HAP-1 (cell line): Measurements from ENCODE around the gene PDPK1.

ENCODE experiments used
- DNase-seq, 2 experiments: peaks; one replicate each; pipeline ENCODE4 v3.0.0-alpha.2; 2016 to 2020; ENCODE audit warnings: low spot score in 2 of 2
- H3K27me3 ChIP-seq: fragments of 250-450 bp; sonication (Bioruptor Pico); 2 replicates; pipeline ENCODE4 v1.5.1; 2020; ENCODE audit warnings: low read depth, mild to moderate bottlenecking, moderate library complexity
- H3K36me3 ChIP-seq: fragments of 250-450 bp; sonication (Bioruptor Pico); replicated peaks from 2 replicates; pipeline ENCODE4 v1.5.1; 2020; ENCODE audit warnings: mild to moderate bottlenecking
- H3K4me1 ChIP-seq: fragments of 250-450 bp; sonication (Bioruptor Pico); 2 replicates; pipeline ENCODE4 v1.5.1; 2020; ENCODE audit warnings: mild to moderate bottlenecking
- H3K4me3 ChIP-seq: fragments of 250-450 bp; sonication (Bioruptor Pico); 2 replicates; pipeline ENCODE4 v1.5.1; 2020; ENCODE audit warnings: mild to moderate bottlenecking, moderate library complexity
- H3K9me3 ChIP-seq: fragments of 250-450 bp; sonication (Bioruptor Pico); 2 replicates; pipeline ENCODE4 v1.5.1; 2020; ENCODE audit warnings: mild to moderate bottlenecking, moderate library complexity
- in situ Hi-C: fragments of 300-500 bp; cut with MboI; formaldehyde crosslinking; loops from 3 replicates; pipeline ENCODE4 v1.14.3; 2020; ENCODE audit warnings: low sequenced_read_pairs, inconsistent platforms, mixed read lengths

PDPK1 gene

GRCh38 chr16:2512735-2513404, 25.0 kb upstream of the PDPK1 start:
- H3K9me3 ChIP-seq = no peaks in the 10 kb centered on the region
- in situ Hi-C loops = loop anchor here (25.0 kb wide), 1 partner anchor 526 kb away; the partner anchor contains the start of genes GFER, NOXO1 and SYNGR3
- peak overlapping the region; percentile 89 for H3K4me3 ChIP-seq
- DNase-seq = no peak
- H3K4me1 ChIP-seq = peaks cover 5% of the 10 kb centered on the region
- no peaks in the 10 kb centered on the region; the same call in 1 of the 2 replicates for H3K36me3 ChIP-seq
- no peaks in the 10 kb centered on the region for H3K27me3 ChIP-seq

GRCh38 chr16:2513405-2514332, 24.2 kb upstream of the PDPK1 start, which contains the start of gene ATP6V0C:
ATP6V0C (plus strand) TSS chr16:2513952; CDS start chr16:2514104, 152 bp downstream.
- in situ Hi-C loops = loop anchor here (25.0 kb wide), 1 partner anchor 526 kb away; the partner anchor contains the start of genes GFER, NOXO1 and SYNGR3
- Histone ChIP-seq H3K4me1 (peaks cover 5% of the 10 kb centered on the region), H3K4me3 (peak within 1 kb of the TSS; percentile 89), H3K36me3 (no peaks in the 10 kb centered on the region; the same call in 1 of the 2 replicates), H3K9me3 (no peaks in the 10 kb centered on the region), H3K27me3 (no peaks in the 10 kb centered on the region)
- peak; percentile 81 to 95 for DNase-seq

GRCh38 chr16:2514333-2515179, 23.3 kb upstream of the PDPK1 start:
- peak overlapping the region; percentile 89 for H3K4me3 ChIP-seq
- in situ Hi-C loops = loop anchor here (25.0 kb wide), 1 partner anchor 527 kb away; the partner anchor contains the start of genes GFER, NOXO1 and SYNGR3
- H3K4me1 ChIP-seq = peaks cover 5% of the 10 kb centered on the region
- H3K27me3 ChIP-seq = no peaks in the 10 kb centered on the region
- no peak for DNase-seq
- H3K9me3 ChIP-seq = no peaks in the 10 kb centered on the region
- H3K36me3 ChIP-seq = peaks cover 6% of the 10 kb centered on the region

- no peak for DNase-seq
- peaks cover 5% of the 10 kb centered on the region for H3K4me1 ChIP-seq
- in situ Hi-C loops = loop anchor here (25.0 kb wide), 1 partner anchor 528 kb away; the partner anchor contains the start of genes GFER, NOXO1 and SYNGR3
These were observed 22.5 kb upstream of the PDPK1 start for GRCh38 chr16:2515180-2515851.

GRCh38 chr16:2516391-2517240, 21.2 kb upstream of the PDPK1 start:
- no peaks in the 10 kb centered on the region for H3K27me3 ChIP-seq

More at GRCh38 chr16:2515180-2515851, 22.5 kb upstream of the PDPK1 start:
- Histone ChIP-seq H3K36me3 (peaks cover 6% of the 10 kb centered on the region), H3K9me3 (no peaks in the 10 kb centered on the region), H3K4me3 (peak overlapping the region; percentile 89), H3K27me3 (no peaks in the 10 kb centered on the region)

GRCh38 chr16:2517954-2518605, 19.7 kb upstream of the PDPK1 start:
- in situ Hi-C loops = loop anchor here (25.0 kb wide), 1 partner anchor 531 kb away; the partner anchor contains the start of genes GFER, NOXO1 and SYNGR3
- no peak for DNase-seq
- no peak overlapping the region for H3K4me3 ChIP-seq
- no peaks in the 10 kb centered on the region for H3K27me3 ChIP-seq
- H3K9me3 ChIP-seq = no peaks in the 10 kb centered on the region
- H3K36me3 ChIP-seq = peaks cover 12% of the 10 kb centered on the region
- H3K4me1 ChIP-seq = peaks cover 2% of the 10 kb centered on the region

More at GRCh38 chr16:2516391-2517240, 21.2 kb upstream of the PDPK1 start:
- Histone ChIP-seq H3K36me3 (peaks cover 11% of the 10 kb centered on the region), H3K9me3 (no peaks in the 10 kb centered on the region), H3K4me1 (peaks cover 5% of the 10 kb centered on the region), H3K4me3 (no peak overlapping the region)
- in situ Hi-C loops = loop anchor here (25.0 kb wide), 1 partner anchor 529 kb away; the partner anchor contains the start of genes GFER, NOXO1 and SYNGR3
- DNase-seq = no peak

- H3K27me3 ChIP-seq = no peaks in the 10 kb centered on the region
- peaks cover 21% of the 10 kb centered on the region for H3K36me3 ChIP-seq
- no peak for DNase-seq
- H3K4me3 ChIP-seq = no peak overlapping the region
- in situ Hi-C loops = loop anchor here (25.0 kb wide), 1 partner anchor 532 kb away; the partner anchor contains the start of genes GFER, NOXO1 and SYNGR3
- H3K9me3 ChIP-seq = no peaks in the 10 kb centered on the region
- H3K4me1 ChIP-seq = no peaks in the 10 kb centered on the region; the same call in 1 of the 2 replicates
These were observed 18.8 kb upstream of the PDPK1 start for GRCh38 chr16:2518823-2519710.

GRCh38 chr16:2519711-2520080, 18.1 kb upstream of the PDPK1 start:
- H3K4me3 ChIP-seq = peak overlapping the region; percentile 58
- H3K9me3 ChIP-seq = no peaks in the 10 kb centered on the region
- DNase-seq = no peak
- no peaks in the 10 kb centered on the region; the same call in 1 of the 2 replicates for H3K4me1 ChIP-seq
- in situ Hi-C loops = loop anchor here (25.0 kb wide), 1 partner anchor 532 kb away; the partner anchor contains the start of genes GFER, NOXO1 and SYNGR3
- peaks cover 26% of the 10 kb centered on the region for H3K36me3 ChIP-seq
- H3K27me3 ChIP-seq = no peaks in the 10 kb centered on the region

GRCh38 chr16:2520097-2520783, 17.6 kb upstream of the PDPK1 start, which contains the start of gene AMDHD2:
AMDHD2 (plus strand) TSS chr16:2520371; CDS start chr16:2520459, 88 bp downstream.
- in situ Hi-C loops = loop anchor here (25.0 kb wide), 1 partner anchor 533 kb away; the partner anchor contains the start of genes GFER, NOXO1 and SYNGR3
- peak within 1 kb of the TSS; percentile 58 for H3K4me3 ChIP-seq
- H3K9me3 ChIP-seq = no peaks in the 10 kb centered on the region
- peaks cover 29% of the 10 kb centered on the region for H3K36me3 ChIP-seq
- H3K4me1 ChIP-seq = no peaks in the 10 kb centered on the region; the same call in 1 of the 2 replicates
- peak; percentile 80 to 94 for DNase-seq
- no peaks in the 10 kb centered on the region for H3K27me3 ChIP-seq
